ENCODE results near the gene STX1A.
A peak's percentile ranks its signal among the peaks of the same experiment; 100 is the strongest.

The STX1A gene

DNA sequence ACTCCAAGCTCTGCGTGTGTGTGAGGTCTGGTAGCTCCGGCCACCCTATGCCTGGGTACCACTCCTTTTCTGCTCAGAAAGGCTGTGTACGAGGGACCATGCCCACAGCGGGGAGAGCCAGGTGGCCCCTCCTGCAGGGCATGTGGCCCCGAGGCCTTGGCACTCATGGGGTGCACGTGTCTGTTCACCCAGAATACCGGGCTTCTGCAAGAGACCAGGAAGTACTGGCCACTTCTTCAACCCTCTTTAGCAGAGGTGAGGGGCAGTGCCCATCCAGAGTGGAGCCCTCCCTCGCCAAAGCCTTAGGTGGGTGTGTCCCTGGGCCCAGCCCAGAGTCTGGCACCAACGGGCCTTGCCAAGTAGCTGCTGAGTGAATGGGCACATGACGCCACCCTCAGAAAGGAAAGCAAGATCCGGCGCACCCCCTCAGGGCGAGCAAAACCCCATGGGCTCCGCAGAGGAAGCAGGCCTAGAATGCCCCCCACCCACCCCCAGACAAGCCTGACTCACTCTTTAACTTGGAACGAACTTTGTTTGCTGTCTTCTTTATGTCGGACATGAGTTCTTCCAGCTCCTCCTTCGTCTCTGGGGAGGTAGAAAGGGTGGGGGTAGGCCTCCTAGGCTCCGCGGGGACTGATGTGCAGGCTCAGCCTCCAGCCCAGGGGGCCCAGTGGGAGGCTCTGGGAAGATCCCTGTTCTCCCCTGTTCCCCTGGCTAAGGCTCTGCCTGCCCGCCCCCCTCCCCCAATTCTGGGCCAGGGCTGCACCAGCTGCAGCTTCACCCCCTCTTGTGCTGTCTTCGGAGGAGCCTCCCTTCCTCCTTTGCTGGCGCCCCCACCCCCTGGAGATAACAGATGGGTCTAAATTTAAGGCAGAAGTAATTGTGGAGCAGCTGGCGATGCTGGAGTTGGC is 14.6 kb downstream of the STX1A start:
- Histone ChIP-seq H3K27me3 (ENCODE audit: insufficient read depth, low read length) (no peaks in the 10 kb centered on the region), H3K27ac (ENCODE audit: low read length) (no peak overlapping the region), H3K9me3 (ENCODE audit: insufficient read depth, low read depth, low read length) (no peaks in the 10 kb centered on the region), H3K9ac (ENCODE audit: low read depth, low read length) (no peak overlapping the region), H3K4me1 (ENCODE audit: insufficient read depth, low read length) (peaks cover 7% of the 10 kb centered on the region; the same call in 1 of the 2 replicates), H3K4me3 (ENCODE audit: low read length) (no peak overlapping the region), H3K36me3 (ENCODE audit: insufficient read depth, low read depth, low read length) (peaks cover 2% of the 10 kb centered on the region; the same call in 1 of the 2 replicates)

- peaks cover 7% of the 10 kb centered on the region; the same call in 1 of the 2 replicates for H3K4me1 ChIP-seq (ENCODE audit: insufficient read depth, low read length)
- no peaks in the 10 kb centered on the region for H3K9me3 ChIP-seq (ENCODE audit: insufficient read depth, low read depth, low read length)
- peaks cover 11% of the 10 kb centered on the region for H3K36me3 ChIP-seq (ENCODE audit: insufficient read depth, low read depth, low read length)
- no peaks in the 10 kb centered on the region for H3K27me3 ChIP-seq (ENCODE audit: insufficient read depth, low read length)
- H3K4me3 ChIP-seq (ENCODE audit: low read length): peak overlapping the region; percentile 70; the same call in 1 of the 2 replicates
- no peak overlapping the region for H3K27ac ChIP-seq (ENCODE audit: low read length)
- H3K9ac ChIP-seq (ENCODE audit: low read depth, low read length): peak overlapping the region; percentile 49; the same call in 1 of the 2 replicates
These were observed 15.5 kb downstream of the STX1A start for GRCh38 chr7:73703757-73704639.

DNA sequence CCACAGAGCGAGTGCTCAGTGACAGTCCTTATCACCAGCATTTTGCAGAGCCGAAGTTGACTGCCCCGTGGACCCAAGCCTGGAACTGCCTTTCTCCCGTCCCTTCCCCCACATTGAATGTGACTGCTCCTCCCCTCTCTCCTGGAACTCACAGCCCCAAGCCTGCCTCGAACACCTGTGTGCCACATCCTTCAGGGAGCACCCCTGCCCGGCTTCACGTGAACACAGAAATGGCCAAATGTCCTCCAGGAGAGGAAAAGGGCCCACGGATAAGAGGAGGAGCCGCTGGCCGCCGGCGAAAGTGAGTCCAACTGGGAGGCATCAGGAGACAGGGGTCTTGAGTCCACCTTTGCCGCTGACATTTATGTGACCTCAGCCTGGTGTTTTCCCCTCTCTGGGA is 16.2 kb downstream of the STX1A start:
- Histone ChIP-seq H3K27me3 (ENCODE audit: insufficient read depth, low read length) (no peaks in the 10 kb centered on the region), H3K9me3 (ENCODE audit: insufficient read depth, low read depth, low read length) (no peaks in the 10 kb centered on the region), H3K4me1 (ENCODE audit: insufficient read depth, low read length) (peaks cover 7% of the 10 kb centered on the region; the same call in 1 of the 2 replicates), H3K27ac (ENCODE audit: low read length) (no peak overlapping the region), H3K36me3 (ENCODE audit: insufficient read depth, low read depth, low read length) (peaks cover 18% of the 10 kb centered on the region), H3K9ac (ENCODE audit: low read depth, low read length) (peak overlapping the region; percentile 49; the same call in 1 of the 2 replicates), H3K4me3 (ENCODE audit: low read length) (peak overlapping the region; percentile 70; the same call in 1 of the 2 replicates)

GRCh38 chr7:73702665-73703064 is 16.8 kb downstream of the STX1A start:
- H3K4me1 ChIP-seq (ENCODE audit: insufficient read depth, low read length): peaks cover 7% of the 10 kb centered on the region; the same call in 1 of the 2 replicates
- H3K27me3 ChIP-seq (ENCODE audit: insufficient read depth, low read length): no peaks in the 10 kb centered on the region
- no peak overlapping the region for H3K4me3 ChIP-seq (ENCODE audit: low read length)
- peaks cover 23% of the 10 kb centered on the region for H3K36me3 ChIP-seq (ENCODE audit: insufficient read depth, low read depth, low read length)
- no peak overlapping the region for H3K9ac ChIP-seq (ENCODE audit: low read depth, low read length)
- H3K27ac ChIP-seq (ENCODE audit: low read length): no peak overlapping the region
- no peaks in the 10 kb centered on the region for H3K9me3 ChIP-seq (ENCODE audit: insufficient read depth, low read depth, low read length)

DNA sequence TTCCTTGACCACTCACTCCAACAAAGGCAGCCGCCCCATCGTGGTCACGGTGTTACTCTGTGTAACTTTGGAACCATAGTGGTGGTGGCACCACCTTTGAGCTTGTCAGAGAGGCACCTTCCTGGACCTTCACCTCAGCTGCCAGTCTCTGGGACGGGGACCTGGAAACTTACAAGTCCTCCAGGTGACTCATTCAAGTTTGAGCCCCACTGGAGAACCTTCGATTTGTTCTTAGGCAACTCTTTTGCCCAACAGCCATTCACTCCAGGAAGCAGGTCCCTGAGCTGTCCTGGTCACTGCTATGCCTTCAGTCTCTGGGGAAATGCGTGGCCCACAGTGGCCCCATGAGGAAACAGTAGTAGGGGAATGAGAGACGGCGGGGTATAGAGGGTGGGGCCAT is 17.2 kb downstream of the STX1A start:
- Histone ChIP-seq H3K4me3 (ENCODE audit: low read length) (no peak overlapping the region), H3K36me3 (ENCODE audit: insufficient read depth, low read depth, low read length) (peaks cover 28% of the 10 kb centered on the region), H3K4me1 (ENCODE audit: insufficient read depth, low read length) (peaks cover 7% of the 10 kb centered on the region; the same call in 1 of the 2 replicates), H3K9me3 (ENCODE audit: insufficient read depth, low read depth, low read length) (no peaks in the 10 kb centered on the region), H3K27ac (ENCODE audit: low read length) (no peak overlapping the region), H3K9ac (ENCODE audit: low read depth, low read length) (no peak overlapping the region), H3K27me3 (ENCODE audit: insufficient read depth, low read length) (no peaks in the 10 kb centered on the region)

DNA sequence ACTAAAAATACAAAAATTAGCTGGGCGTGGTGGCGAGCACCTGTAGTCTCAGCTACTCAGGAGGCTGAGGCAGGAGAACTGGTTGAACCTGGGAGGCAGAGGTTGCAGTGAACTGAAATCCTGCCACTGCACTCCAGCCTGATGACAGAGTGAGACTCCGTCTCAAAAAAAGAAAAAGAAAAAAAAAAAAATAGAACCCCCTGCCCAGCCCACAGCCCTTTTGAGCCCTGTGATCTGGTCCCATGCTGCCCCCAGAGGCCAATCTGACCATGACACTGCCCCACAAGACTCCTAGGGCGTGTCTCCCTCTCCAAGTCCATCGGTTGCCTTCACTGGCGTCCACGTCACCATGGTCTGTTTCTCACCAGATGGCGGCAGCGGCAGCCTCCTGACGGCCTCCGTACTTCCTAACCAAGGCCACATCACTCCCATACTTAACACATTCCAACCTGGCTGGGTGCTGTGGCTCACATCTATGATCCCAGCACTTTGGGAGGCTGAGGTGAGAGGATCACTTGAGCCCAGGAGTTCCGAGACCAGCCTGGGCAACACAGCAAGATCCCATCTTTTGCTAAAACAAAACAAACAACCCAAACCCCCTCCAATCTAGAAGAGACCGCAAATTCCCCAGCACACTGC is 18.0 kb downstream of the STX1A start:
- H3K4me1 ChIP-seq (ENCODE audit: insufficient read depth, low read length): peaks cover 7% of the 10 kb centered on the region; the same call in 1 of the 2 replicates
- H3K9me3 ChIP-seq (ENCODE audit: insufficient read depth, low read depth, low read length): no peaks in the 10 kb centered on the region
- H3K4me3 ChIP-seq (ENCODE audit: low read length): no peak overlapping the region
- peaks cover 35% of the 10 kb centered on the region for H3K36me3 ChIP-seq (ENCODE audit: insufficient read depth, low read depth, low read length)
- H3K9ac ChIP-seq (ENCODE audit: low read depth, low read length): no peak overlapping the region
- H3K27me3 ChIP-seq (ENCODE audit: insufficient read depth, low read length): no peaks in the 10 kb centered on the region
- H3K27ac ChIP-seq (ENCODE audit: low read length): no peak overlapping the region

DNA sequence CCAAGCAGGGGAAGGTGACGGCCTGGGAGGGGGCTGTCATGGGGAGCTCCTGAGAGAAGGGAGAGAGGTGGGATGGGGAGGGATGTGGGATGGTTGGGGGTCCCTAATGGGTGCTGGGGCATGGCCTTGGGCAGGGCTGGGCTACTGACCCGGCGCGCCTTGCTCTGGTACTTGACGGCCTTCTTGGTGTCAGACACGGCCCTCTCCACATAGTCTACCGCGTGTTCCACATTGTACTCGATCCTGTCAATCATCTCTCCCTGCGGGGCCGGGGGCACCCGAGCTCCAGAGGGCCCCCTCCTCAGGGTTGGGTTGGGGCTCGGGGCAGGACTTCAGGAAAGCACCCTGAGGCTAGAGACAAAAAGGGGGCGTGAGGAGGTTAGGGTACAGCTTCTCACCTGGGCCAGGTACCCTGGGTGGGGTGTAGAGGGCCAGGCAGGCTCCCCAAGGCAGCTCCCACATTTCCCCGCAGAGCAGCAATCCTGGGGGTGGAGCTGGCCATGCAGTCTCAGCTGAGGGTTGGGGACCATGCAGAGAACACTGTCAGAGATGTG is 18.8 kb downstream of the STX1A start:
- Histone ChIP-seq H3K9me3 (ENCODE audit: insufficient read depth, low read depth, low read length) (no peaks in the 10 kb centered on the region), H3K27ac (ENCODE audit: low read length) (no peak overlapping the region), H3K36me3 (ENCODE audit: insufficient read depth, low read depth, low read length) (peaks cover 43% of the 10 kb centered on the region), H3K4me1 (ENCODE audit: insufficient read depth, low read length) (peaks cover 7% of the 10 kb centered on the region; the same call in 1 of the 2 replicates), H3K4me3 (ENCODE audit: low read length) (no peak overlapping the region), H3K27me3 (ENCODE audit: insufficient read depth, low read length) (no peaks in the 10 kb centered on the region), H3K9ac (ENCODE audit: low read depth, low read length) (no peak overlapping the region)

DNA sequence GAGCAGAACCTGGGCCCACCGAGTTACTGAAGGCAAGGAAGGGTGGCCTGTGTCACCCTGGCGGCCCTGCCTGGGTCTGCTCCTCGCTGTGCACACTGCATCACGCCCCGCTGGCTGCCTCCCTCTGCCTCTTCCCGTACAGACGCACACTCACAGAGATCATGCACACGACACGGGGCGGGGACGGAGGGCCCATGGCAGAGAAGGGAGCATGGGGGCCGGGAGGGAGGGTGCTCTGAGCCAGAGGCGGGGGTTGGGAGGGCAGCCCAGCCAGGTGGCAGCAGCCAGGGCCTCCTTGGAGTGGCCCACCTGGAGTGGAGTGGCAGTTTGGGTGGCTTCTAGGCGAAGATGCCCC is 19.4 kb downstream of the STX1A start:
- Histone ChIP-seq H3K4me3 (ENCODE audit: low read length) (no peak overlapping the region), H3K27me3 (ENCODE audit: insufficient read depth, low read length) (no peaks in the 10 kb centered on the region), H3K36me3 (ENCODE audit: insufficient read depth, low read depth, low read length) (peaks cover 48% of the 10 kb centered on the region), H3K9me3 (ENCODE audit: insufficient read depth, low read depth, low read length) (no peaks in the 10 kb centered on the region), H3K27ac (ENCODE audit: low read length) (no peak overlapping the region), H3K9ac (ENCODE audit: low read depth, low read length) (no peak overlapping the region), H3K4me1 (ENCODE audit: insufficient read depth, low read length) (peaks cover 7% of the 10 kb centered on the region; the same call in 1 of the 2 replicates)

DNA sequence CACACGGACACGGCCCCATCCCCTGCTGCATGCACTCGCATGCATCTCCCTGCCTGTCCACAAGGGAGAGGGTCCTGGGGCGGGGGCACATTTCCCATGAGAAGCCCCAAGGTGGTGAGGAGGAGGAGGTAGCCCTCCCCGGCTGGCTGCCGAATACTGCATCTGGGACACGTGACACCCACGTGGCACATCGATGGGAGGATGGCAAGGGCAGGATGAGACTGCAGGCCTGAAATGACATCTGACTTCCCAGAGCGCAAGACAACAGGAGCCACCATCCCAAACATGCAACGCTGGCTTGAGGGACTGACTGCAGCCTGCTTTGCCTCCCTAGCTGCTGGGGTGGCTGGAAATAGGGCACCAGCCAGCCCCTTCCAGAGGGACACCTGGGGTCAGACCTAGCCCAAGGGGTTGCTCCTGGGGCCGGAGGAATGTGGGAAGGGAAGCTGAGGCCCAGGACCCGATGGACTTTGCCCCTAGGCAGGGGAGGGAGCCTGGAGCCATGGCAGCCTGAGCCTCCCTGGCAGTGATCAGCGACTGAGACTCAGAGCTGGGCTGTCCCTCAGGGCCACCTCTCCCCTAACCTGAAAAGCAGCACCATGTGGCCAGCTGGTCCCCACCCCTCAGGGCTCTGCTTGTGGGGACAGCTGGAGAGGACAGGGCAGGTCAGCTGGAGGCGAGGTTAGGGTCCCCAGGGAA is 19.9 kb downstream of the STX1A start:
- Histone ChIP-seq H3K9ac (ENCODE audit: low read depth, low read length) (no peak overlapping the region), H3K4me3 (ENCODE audit: low read length) (no peak overlapping the region), H3K27me3 (ENCODE audit: insufficient read depth, low read length) (no peaks in the 10 kb centered on the region), H3K36me3 (ENCODE audit: insufficient read depth, low read depth, low read length) (peaks cover 53% of the 10 kb centered on the region), H3K4me1 (ENCODE audit: insufficient read depth, low read length) (peaks cover 7% of the 10 kb centered on the region; the same call in 1 of the 2 replicates), H3K27ac (ENCODE audit: low read length) (no peak overlapping the region), H3K9me3 (ENCODE audit: insufficient read depth, low read depth, low read length) (no peaks in the 10 kb centered on the region)

DNA sequence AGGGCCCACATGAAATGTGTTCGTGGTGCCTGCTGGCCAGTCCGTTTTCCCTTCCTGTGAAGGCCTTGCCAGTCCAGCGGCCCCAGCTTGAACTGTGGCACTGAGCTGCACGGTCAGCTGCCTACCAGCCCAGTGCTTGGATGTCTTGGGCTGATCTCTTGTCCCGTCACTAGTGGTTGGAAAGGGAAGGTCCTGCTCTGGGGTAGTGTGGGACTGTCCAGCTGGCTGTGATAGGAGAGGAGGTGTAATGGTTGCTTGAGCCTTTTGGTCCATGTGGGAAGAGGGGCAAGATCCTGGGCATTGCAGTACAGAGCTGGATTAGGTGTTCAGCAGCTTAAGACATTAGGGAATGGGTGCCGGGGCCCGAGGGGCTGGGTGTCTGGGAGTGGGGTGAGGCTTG is 21.1 kb downstream of the STX1A start:
- H3K27ac ChIP-seq (ENCODE audit: low read length): no peak overlapping the region
- no peak overlapping the region for H3K9ac ChIP-seq (ENCODE audit: low read depth, low read length)
- peaks cover 64% of the 10 kb centered on the region for H3K36me3 ChIP-seq (ENCODE audit: insufficient read depth, low read depth, low read length)
- no peaks in the 10 kb centered on the region for H3K27me3 ChIP-seq (ENCODE audit: insufficient read depth, low read length)
- no peaks in the 10 kb centered on the region for H3K9me3 ChIP-seq (ENCODE audit: insufficient read depth, low read depth, low read length)
- no peak overlapping the region for H3K4me3 ChIP-seq (ENCODE audit: low read length)
- peaks cover 5% of the 10 kb centered on the region; the same call in 1 of the 2 replicates for H3K4me1 ChIP-seq (ENCODE audit: insufficient read depth, low read length)
